Measurements from ENCODE around the gene FAM76A.

GRCh38 chr1:27713139-27713725, 12.5 kb upstream of the FAM76A start:
- TF ChIP-seq CTCF (conservative IDR thresholded peaks at IDR 0.05; ENCODE audit: low read depth, low read length) (no peak), EZH2 (IDR thresholded peaks at IDR 0.05; ENCODE audit: borderline replicate concordance, low read depth, low read length, poor library complexity, severe bottlenecking) (no peak)
